Neural cell (in vitro differentiated cells): ENCODE data around the gene SFMBT2.

Experiments used
- CTCF ChIP-seq: fragments of 450-650 bp; IDR thresholded peaks from 2 replicates; pipeline ENCODE4 v1.5.1; 2014; ENCODE audit warnings: antibody characterized with exemption, mild to moderate bottlenecking, moderate library complexity; ENCODE audit not compliant: poor library complexity, severe bottlenecking
- REST ChIP-seq: IDR thresholded peaks from 2 replicates; pipeline ENCODE4 v1.6.1; 2012; ENCODE audit warnings: borderline replicate concordance

GRCh38 chr10:7333961-7334641 lies 76.7 kb downstream of the SFMBT2 start:
- TF ChIP-seq REST (no peak), CTCF (no peak)
